Activated CD8-positive, alpha-beta T cell treated with anti-CD3 and anti-CD28 coated beads for 36 hours (primary cell): ENCODE data around the gene SARNP. TPM values are rescaled to one million over a fixed set of nuclear protein-coding genes. Genes with fewer than 3 reads are reported as not detected.

Source experiments
- ATAC-seq: fragments of 200-7000 bp; cut with Tn5 transposase; one replicate; pipeline ENCODE4 v1.10.0; 2021; ENCODE audit warnings: mild to moderate bottlenecking, moderate library complexity
- CTCF ChIA-PET: fragments of 350-600 bp; sonication (Branson Sonifier 250); formaldehyde crosslinking; loops from one replicate; lab custom pipeline; 2021; ENCODE audit warnings: antibody characterized with exemption; lab: Charles Lee
- POLR2A ChIA-PET: fragments of 350-600 bp; sonication (Branson Sonifier 250); formaldehyde crosslinking; loops from one replicate; lab custom pipeline; 2021; ENCODE audit warnings: antibody characterized with exemption; lab: Charles Lee
- DNase-seq: peaks from one replicate; pipeline ENCODE4 v3.0.0-alpha.2; 2020
- H3K27ac Mint-ChIP-seq: one replicate; pipeline ENCODE4 v1.8.0; 2021; ENCODE audit warnings: mild to moderate bottlenecking, mixed read lengths
- H3K27me3 Mint-ChIP-seq: one replicate; pipeline ENCODE4 v1.8.0; 2021; ENCODE audit warnings: mixed read lengths
- H3K36me3 Mint-ChIP-seq: one replicate; pipeline ENCODE4 v1.8.0; 2021; ENCODE audit warnings: low read depth, mixed read lengths
- H3K4me1 Mint-ChIP-seq: one replicate; pipeline ENCODE4 v1.8.0; 2021; ENCODE audit warnings: low read depth, mixed read lengths
- H3K4me3 Mint-ChIP-seq: one replicate; pipeline ENCODE4 v1.8.0; 2021; ENCODE audit warnings: mild to moderate bottlenecking, moderate library complexity, mixed read lengths
- H3K9me3 Mint-ChIP-seq: one replicate; pipeline ENCODE4 v1.8.0; 2021; ENCODE audit warnings: mixed read lengths
- intact Hi-C: fragments of 100-400 bp; cut with micrococcal nuclease; formaldehyde crosslinking; loops from one replicate; pipeline ENCODE4 v1.10.0; 2022
- total RNA-seq, 2 experiments: library from RNA; stranded (reverse); gene quantifications; one replicate each; pipeline ENCODE4 v1.2.3, GENCODE V29; 2021
- TF ChIP-seq, protein P1 (sequence below): fragments of 200-600 bp; IDR thresholded peaks from one replicate; pipeline ENCODE4 v1.8.0; 2022; ENCODE audit warnings: antibody characterized with exemption, mild to moderate bottlenecking

The SARNP gene
- total RNA-seq, 2 experiments from 2014 or later = 93.9 to 94.0 TPM

GRCh38 chr12:55744340-55745030 lies 73.0 kb downstream of the SARNP start:
- peak overlapping the region; percentile 1 for H3K27ac Mint-ChIP-seq
- POLR2A ChIA-PET = interaction anchor here (0.9 to 2.0 kb wide), 10 partner anchors 8 to 300 kb away, joined by 3 to 10 read pairs (median 4); partner anchors contain the start of genes BLOC1S1 and SARNP
- peaks cover 28% of the 10 kb centered on the region for H3K4me1 Mint-ChIP-seq
- H3K9me3 Mint-ChIP-seq = no peaks in the 10 kb centered on the region
- TF ChIP-seq, protein P1, sequence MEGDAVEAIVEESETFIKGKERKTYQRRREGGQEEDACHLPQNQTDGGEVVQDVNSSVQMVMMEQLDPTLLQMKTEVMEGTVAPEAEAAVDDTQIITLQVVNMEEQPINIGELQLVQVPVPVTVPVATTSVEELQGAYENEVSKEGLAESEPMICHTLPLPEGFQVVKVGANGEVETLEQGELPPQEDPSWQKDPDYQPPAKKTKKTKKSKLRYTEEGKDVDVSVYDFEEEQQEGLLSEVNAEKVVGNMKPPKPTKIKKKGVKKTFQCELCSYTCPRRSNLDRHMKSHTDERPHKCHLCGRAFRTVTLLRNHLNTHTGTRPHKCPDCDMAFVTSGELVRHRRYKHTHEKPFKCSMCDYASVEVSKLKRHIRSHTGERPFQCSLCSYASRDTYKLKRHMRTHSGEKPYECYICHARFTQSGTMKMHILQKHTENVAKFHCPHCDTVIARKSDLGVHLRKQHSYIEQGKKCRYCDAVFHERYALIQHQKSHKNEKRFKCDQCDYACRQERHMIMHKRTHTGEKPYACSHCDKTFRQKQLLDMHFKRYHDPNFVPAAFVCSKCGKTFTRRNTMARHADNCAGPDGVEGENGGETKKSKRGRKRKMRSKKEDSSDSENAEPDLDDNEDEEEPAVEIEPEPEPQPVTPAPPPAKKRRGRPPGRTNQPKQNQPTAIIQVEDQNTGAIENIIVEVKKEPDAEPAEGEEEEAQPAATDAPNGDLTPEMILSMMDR = no peak
- DNase-seq (no peak), ATAC-seq (no peak)
- H3K27me3 Mint-ChIP-seq = no peaks in the 10 kb centered on the region
- H3K4me3 Mint-ChIP-seq = peak overlapping the region; percentile 86
- CTCF ChIA-PET = interaction anchor here (0.5 to 2.0 kb wide), 9 partner anchors 10 to 384 kb away, joined by 3 to 8 read pairs (median 4); partner anchors contain the start of genes BLOC1S1, ESYT1 and PYM1
- peaks cover 4% of the 10 kb centered on the region for H3K36me3 Mint-ChIP-seq
- intact Hi-C loops = no loop called here

DNA sequence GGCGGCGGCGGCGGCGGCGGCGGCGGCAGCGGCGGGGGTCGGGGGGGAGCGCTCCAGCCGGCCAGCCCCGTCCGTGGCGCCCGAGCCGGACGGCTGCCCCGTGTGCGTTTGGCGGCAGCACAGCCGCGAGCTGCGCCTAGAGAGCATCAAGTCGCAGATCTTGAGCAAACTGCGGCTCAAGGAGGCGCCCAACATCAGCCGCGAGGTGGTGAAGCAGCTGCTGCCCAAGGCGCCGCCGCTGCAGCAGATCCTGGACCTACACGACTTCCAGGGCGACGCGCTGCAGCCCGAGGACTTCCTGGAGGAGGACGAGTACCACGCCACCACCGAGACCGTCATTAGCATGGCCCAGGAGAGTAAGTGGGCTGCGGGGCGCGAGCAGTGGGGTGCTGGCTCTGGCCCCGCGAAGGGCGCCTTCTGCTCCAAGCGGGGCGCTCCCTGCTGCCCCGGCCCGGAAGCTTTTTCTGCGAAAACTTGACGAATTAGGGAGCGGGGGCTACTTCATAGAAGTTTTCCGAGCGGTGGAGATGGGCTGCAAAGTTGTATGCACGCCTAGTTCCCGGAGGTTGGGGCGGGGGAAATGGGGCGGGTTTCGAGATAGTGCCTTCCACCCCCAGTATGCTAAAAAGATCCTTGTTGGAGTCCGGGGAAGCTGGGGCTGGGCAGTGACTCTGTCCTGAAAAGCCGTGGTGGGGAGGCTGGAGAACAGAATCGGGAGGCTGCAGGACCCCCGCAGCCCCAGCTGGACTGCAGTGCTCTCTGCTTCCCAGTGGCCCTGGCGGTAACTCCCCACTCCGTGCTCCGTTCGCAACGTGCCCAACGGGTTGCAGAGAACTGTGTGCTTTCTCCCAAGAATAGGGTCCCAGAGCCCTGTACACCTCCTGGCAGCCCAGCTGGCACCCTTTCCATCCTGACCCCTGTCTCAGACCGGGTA lies 73.9 kb downstream of the SARNP start:
- TF ChIP-seq, protein P1 = no peak
- H3K27me3 Mint-ChIP-seq = no peaks in the 10 kb centered on the region
- ChIA-PET POLR2A (interaction anchor here (0.6 to 2.0 kb wide), 12 partner anchors 9 to 301 kb away, joined by 3 to 10 read pairs (median 3); partner anchors contain the start of genes BLOC1S1 and SARNP), CTCF (interaction anchor here (0.5 to 2.0 kb wide), 7 partner anchors 14 to 385 kb away, joined by 3 to 8 read pairs (median 4); partner anchors contain the start of genes BLOC1S1, ESYT1 and PYM1)
- no peaks in the 10 kb centered on the region for H3K9me3 Mint-ChIP-seq
- DNase-seq (peak; percentile 67), ATAC-seq (peak; percentile 40)
- intact Hi-C loops = no loop called here
- peak overlapping the region; percentile 86 for H3K4me3 Mint-ChIP-seq
- peak overlapping the region; percentile 44 for H3K27ac Mint-ChIP-seq
- H3K4me1 Mint-ChIP-seq = peaks cover 30% of the 10 kb centered on the region
- no peaks in the 10 kb centered on the region for H3K36me3 Mint-ChIP-seq

DNA sequence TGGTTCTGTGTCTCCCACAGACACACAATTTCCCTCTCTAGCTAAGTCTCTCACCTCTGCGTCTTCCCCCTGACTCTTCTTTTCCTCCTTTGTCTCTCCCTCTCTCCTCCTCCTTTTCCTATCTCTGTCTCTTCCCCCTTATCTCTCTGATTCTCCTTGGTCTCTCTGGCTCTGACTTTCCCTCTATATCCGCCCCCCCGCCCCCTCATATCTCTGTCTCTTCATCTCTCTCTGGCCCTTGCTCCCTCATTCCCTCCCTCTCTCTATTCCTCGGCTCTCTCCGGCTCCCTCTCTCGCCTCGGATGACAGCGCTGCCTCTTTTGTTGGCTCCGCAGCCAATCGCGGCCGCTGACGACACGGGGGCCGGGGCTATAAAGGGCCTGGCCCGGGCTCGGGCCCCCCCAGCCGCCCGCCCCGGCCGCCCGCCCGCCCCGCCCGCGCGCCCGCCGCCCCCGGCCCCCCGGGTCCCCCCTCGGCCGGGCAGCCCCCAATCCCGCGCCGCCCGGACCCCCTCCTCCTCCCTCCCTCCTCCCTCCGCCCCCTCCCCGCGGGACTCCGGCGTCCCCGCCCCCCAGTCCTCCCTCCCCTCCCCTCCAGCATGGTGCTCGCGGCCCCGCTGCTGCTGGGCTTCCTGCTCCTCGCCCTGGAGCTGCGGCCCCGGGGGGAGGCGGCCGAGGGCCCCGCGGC lies 74.7 kb downstream of the SARNP start, which contains the start of gene GDF11:
Gene GDF11 (plus strand): TSS at position 404 of the 687 bp plus-strand sequence. CDS start 195 bp downstream, at position 599.
- TF ChIP-seq, protein P1 = no peak
- POLR2A ChIA-PET = interaction anchor here (0.6 to 2.0 kb wide), 11 partner anchors 8 to 301 kb away, joined by 3 to 10 read pairs (median 3); partner anchors contain the start of gene CD63
- H3K36me3 Mint-ChIP-seq = no peaks in the 10 kb centered on the region
- ATAC-seq = peak; percentile 60
- DNase-seq = peak; percentile 83
- no peaks in the 10 kb centered on the region for H3K27me3 Mint-ChIP-seq
- intact Hi-C loops = no loop called here
- CTCF ChIA-PET = interaction anchor here (0.7 to 2.0 kb wide), 11 partner anchors 10 to 253 kb away, joined by 3 to 7 read pairs (median 4); partner anchors contain the start of genes BLOC1S1, PYM1 and RAB5B
- peak within 1 kb of the TSS; percentile 44 for H3K27ac Mint-ChIP-seq
- H3K4me3 Mint-ChIP-seq = peak within 1 kb of the TSS; percentile 86
- no peaks in the 10 kb centered on the region for H3K9me3 Mint-ChIP-seq
- peaks cover 33% of the 10 kb centered on the region for H3K4me1 Mint-ChIP-seq

DNA sequence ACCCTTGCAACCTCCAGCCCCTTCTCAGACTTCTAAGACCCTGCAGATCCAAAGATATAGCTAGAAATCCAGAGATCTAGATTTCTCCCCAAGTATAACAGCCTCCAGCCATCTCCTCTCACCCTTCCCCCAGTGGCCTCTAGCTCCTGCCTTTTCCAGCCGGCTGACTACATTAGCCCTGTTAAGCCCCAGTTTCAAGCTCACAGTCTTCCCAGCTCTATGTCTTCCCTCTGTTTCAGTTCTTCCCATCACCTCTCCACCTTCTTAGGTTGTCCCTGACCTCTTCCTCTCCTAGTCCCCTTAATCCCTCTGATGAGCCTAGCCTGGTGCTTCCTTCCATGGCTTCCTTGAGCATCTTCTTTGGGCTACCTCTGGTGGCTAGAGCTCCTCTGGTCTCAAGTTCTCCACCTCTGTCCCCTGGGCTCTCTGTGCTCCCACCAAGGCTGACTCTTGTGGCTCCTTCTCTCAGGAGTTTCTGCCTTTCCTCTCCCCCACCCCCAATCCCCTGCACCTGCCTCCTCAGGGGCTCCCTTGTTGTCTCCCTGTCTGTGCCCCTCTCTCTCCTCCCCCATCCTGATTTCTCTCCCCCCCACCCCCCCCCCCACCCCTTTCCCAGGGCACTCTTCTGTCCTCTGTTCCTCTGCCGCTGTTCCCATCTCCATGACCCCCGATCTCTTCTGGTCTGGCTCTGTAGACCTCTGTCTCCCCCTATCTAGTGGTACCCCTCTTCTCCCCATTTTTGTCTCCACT lies 75.4 kb downstream of the SARNP start:
- H3K27ac Mint-ChIP-seq = peak overlapping the region; percentile 23
- TF ChIP-seq, protein P1 = no peak
- ATAC-seq (no peak), DNase-seq (no peak)
- peaks cover 41% of the 10 kb centered on the region for H3K4me1 Mint-ChIP-seq
- H3K4me3 Mint-ChIP-seq = peak overlapping the region; percentile 72
- CTCF ChIA-PET = interaction anchor here (0.7 to 5.7 kb wide), 9 partner anchors 9 to 232 kb away, joined by 3 to 66 read pairs (median 4); partner anchors contain the start of gene RAB5B
- POLR2A ChIA-PET = interaction anchor here (0.6 to 1.2 kb wide), 6 partner anchors 9 to 197 kb away, joined by 3 to 6 read pairs (median 3); partner anchors contain the start of genes CD63 and DNAJC14
- H3K36me3 Mint-ChIP-seq = no peaks in the 10 kb centered on the region
- intact Hi-C loops = no loop called here
- no peaks in the 10 kb centered on the region for H3K9me3 Mint-ChIP-seq
- H3K27me3 Mint-ChIP-seq = no peaks in the 10 kb centered on the region
